Activated CD4-positive, CD25-positive, alpha-beta regulatory T cell treated with anti-CD3 and anti-CD28 coated beads, Interleukin-2, amount 50 U/mL, for 24 hours (primary cell): ENCODE results near the gene FBXW2.

Experiments
- ATAC-seq, 2 donors: fragments of 150-1000 bp; cut with Tn5 transposase; one replicate each; pipeline ENCODE4 v1.10.0; 2021; ENCODE audit warnings: mild to moderate bottlenecking in 1 of 2, moderate library complexity in 1 of 2

Gene FBXW2

GRCh38 chr9:120713257-120714087 lies 79.7 kb downstream of the FBXW2 start:
- no peak for ATAC-seq

DNA sequence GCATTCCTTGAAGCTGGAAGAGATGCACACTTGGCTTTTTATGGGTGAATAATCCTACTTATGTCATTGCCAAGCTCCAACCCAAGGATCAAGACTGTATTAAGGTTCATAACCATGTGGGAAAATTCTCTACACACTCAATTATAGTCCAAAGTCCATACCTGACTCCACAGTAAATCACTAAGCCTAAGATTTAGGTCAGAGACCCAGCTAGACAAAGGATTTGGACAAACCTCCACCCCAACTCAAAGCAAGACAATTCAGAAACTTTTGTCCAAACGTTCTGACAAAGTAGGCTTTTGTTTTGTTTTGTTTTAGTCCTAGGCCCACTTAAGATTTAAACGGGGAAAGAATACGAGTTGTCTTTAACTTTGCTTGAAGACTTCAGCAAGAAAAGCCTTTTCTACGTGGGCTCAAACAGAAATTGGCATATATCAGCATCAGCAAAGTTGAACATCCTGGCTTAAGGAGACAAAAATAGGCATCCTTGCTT lies 80.6 kb downstream of the FBXW2 start:
- ATAC-seq, result no peak

GRCh38 chr9:120711841-120712538 lies 81.2 kb downstream of the FBXW2 start:
- ATAC-seq, result no peak

- ATAC-seq, result no peak
Observed at GRCh38 chr9:120711354-120711753, 81.9 kb downstream of the FBXW2 start.

GRCh38 chr9:120710110-120710981 lies 82.9 kb downstream of the FBXW2 start:
- ATAC-seq, result no peak

- ATAC-seq, result no peak
Observed at GRCh38 chr9:120708526-120709224, 84.5 kb downstream of the FBXW2 start.

- ATAC-seq, result no peak
Observed at GRCh38 chr9:120707170-120707569, 86.0 kb downstream of the FBXW2 start.
